Measurements from ENCODE around the gene NAV2.

The NAV2 gene

DNA sequence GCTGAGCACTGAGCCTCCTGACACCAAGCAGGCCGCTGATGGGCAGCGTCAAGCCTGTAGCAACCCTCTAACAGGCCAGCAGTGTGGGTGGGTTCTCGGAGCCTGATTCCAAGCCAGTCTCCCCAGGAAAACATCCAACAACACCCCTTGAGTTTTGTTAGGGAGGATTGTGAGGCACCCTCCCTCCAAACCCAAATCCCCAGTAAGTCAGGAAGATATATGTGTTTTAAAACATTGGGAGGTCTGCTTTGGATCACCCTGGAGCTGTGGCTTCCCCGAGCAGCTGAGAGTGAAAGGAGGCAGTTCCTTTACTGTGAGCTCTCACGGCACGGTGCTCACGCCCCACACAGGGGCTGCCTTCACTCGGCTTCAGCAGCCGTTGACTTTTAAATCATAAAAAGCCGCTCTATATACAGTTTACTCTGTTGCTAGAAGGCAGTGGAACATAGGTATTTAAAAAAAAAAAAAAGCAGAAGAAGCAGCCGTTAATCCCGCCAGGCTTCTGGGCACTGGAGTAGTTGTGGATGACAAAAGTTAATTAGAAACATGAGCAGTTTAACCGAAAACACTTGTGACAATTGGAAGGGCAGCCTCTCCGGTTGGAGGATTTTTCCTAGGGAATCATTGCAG lies 218.6 kb downstream of the NAV2 start:
- no peak overlapping the region for H3K4me3 ChIP-seq (ENCODE audit: low read depth, low read length)
- no peak for DNase-seq (ENCODE audit: low read depth)
- TF ChIP-seq, protein P1, sequence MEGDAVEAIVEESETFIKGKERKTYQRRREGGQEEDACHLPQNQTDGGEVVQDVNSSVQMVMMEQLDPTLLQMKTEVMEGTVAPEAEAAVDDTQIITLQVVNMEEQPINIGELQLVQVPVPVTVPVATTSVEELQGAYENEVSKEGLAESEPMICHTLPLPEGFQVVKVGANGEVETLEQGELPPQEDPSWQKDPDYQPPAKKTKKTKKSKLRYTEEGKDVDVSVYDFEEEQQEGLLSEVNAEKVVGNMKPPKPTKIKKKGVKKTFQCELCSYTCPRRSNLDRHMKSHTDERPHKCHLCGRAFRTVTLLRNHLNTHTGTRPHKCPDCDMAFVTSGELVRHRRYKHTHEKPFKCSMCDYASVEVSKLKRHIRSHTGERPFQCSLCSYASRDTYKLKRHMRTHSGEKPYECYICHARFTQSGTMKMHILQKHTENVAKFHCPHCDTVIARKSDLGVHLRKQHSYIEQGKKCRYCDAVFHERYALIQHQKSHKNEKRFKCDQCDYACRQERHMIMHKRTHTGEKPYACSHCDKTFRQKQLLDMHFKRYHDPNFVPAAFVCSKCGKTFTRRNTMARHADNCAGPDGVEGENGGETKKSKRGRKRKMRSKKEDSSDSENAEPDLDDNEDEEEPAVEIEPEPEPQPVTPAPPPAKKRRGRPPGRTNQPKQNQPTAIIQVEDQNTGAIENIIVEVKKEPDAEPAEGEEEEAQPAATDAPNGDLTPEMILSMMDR (IDR thresholded peaks at IDR 0.05; ENCODE audit: low read depth, low read length, missing control alignments) = no peak

DNA sequence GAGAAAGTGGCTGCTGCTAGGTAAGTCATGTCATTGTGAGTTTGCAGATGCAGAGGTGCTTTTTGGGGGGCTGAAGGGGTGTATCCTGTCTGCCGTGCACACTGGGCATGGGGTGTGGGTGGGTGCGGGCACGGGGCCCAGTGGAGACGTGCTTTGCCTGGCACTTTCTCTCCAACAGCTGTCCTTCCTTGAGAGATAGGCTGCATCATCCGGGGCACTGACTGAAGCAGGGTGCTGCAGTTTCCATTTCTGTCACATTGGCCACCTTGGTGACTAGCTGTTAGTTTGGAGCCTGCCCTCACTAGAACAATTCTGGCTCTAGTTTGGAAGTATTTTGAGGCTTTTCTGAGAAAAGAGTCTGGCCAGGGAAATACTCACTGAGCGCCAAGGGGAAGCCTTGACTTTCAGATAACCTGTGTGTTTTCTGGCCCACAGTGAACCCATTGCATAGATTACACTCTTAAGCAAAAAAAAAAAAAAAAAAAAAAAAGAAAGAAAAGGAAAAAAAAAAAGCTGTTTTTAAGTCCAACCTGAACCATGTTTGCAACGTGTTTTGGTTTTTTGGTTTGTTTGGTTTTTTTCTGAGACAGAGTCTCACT lies 219.2 kb downstream of the NAV2 start:
- H3K4me3 ChIP-seq (ENCODE audit: low read depth, low read length) = no peak overlapping the region
- no peak for DNase-seq (ENCODE audit: low read depth)
- TF ChIP-seq, protein P1 (IDR thresholded peaks at IDR 0.05; ENCODE audit: low read depth, low read length, missing control alignments) = no peak

DNA sequence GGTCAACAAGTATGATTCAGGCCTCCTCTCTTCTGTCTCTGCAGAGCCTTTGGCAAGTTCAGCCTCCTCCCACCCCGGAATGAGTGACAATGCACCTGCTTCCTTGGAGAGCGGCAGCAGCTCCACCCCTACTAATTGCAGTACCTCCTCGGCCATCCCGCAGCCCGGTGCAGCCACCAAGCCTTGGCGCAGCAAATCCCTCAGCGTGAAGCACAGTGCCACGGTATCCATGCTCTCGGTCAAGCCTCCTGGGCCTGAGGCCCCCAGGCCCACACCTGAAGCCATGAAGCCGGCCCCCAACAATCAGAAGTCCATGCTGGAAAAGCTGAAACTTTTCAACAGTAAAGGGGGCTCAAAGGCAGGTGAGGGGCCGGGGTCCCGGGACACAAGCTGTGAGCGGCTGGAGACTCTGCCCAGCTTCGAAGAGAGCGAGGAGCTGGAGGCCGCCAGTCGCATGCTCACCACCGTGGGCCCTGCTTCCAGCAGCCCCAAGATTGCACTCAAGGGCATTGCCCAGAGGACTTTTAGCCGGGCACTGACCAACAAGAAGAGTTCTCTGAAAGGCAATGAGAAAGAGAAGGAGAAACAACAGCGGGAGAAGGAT lies 220.6 kb downstream of the NAV2 start:
- H3K4me3 ChIP-seq (ENCODE audit: low read depth, low read length) = no peak overlapping the region
- DNase-seq (ENCODE audit: low read depth) = no peak
- TF ChIP-seq, protein P1 (IDR thresholded peaks at IDR 0.05; ENCODE audit: low read depth, low read length, missing control alignments) = no peak

DNA sequence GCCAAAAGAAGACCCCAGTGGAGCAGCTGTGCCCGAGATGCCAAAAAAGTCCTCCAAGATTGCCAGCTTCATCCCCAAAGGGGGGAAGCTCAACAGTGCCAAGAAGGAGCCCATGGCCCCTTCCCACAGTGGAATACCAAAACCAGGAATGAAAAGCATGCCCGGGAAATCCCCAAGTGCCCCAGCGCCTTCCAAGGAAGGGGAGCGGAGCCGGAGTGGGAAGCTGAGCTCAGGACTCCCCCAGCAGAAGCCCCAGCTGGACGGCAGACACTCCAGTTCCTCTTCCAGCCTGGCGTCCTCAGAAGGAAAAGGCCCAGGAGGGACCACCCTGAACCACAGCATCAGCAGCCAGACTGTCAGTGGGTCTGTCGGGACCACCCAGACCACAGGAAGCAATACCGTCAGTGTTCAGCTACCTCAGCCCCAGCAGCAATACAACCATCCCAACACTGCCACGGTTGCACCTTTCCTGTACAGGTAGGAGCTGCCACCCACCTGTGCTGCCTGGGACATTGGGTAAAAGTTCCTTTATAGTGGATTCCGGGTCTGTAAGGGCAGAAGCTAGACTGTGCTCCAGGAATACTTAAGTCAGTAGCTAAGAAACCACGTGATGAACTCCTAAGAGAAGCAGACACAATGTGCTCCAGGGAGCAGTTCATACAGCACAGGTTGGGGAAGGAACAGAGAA lies 221.3 kb downstream of the NAV2 start:
- no peak for DNase-seq (ENCODE audit: low read depth)
- no peak overlapping the region for H3K4me3 ChIP-seq (ENCODE audit: low read depth, low read length)
- TF ChIP-seq, protein P1 (IDR thresholded peaks at IDR 0.05; ENCODE audit: low read depth, low read length, missing control alignments) = no peak

DNA sequence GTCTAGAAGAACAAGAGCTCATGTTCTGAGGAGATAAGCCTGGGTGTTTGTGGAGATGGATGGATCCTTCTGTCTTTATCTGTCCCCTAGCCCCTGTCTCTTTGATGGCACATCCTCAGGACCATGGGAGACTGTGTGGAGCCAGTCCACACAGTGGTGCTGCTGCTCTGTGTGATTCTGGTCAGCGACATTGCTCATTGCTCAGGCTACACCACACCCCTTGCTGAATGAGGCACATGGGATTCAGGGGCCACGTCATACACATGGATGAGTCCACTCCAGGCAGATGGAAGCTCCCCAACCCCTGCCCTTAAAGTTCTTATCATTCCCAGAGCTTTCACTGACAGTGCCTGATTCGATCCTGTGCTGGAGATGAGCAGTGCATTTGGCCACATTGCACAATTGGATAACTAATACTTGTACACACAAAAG lies 222.2 kb downstream of the NAV2 start:
- no peak overlapping the region for H3K4me3 ChIP-seq (ENCODE audit: low read depth, low read length)
- TF ChIP-seq, protein P1 (IDR thresholded peaks at IDR 0.05; ENCODE audit: low read depth, low read length, missing control alignments) = no peak
- DNase-seq (ENCODE audit: low read depth) = no peak

DNA sequence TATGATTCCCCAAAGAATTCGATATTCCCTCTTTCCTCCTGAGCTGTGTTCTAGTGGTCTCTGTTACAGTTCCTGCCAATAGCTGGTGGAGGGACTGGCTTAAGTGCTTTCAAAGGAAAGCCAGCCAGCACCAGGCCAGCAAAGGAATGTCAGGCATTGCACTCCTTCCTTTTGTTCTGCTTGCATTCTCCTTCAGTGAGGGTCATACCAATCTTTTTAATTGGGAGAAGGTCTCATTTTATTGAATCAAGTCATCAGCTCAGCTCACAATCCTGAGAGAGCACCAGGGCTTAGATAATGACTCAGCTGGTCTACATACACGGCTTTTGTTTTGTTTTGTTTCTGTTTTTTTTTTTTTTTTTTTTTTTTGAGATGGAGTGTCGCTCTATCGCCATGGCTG lies 222.9 kb downstream of the NAV2 start:
- TF ChIP-seq, protein P1 (IDR thresholded peaks at IDR 0.05; ENCODE audit: low read depth, low read length, missing control alignments) = no peak
- DNase-seq (ENCODE audit: low read depth) = no peak
- no peak overlapping the region for H3K4me3 ChIP-seq (ENCODE audit: low read depth, low read length)
